Activated CD4-positive, alpha-beta T cell treated with anti-CD3 and anti-CD28 coated beads for 48 hours (primary cell): ENCODE measurements around the gene ISM1.

ENCODE experiments used
- DNase-seq: peaks from one replicate; pipeline ENCODE4 v3.0.0-alpha.2; 2020

The ISM1 gene

DNA sequence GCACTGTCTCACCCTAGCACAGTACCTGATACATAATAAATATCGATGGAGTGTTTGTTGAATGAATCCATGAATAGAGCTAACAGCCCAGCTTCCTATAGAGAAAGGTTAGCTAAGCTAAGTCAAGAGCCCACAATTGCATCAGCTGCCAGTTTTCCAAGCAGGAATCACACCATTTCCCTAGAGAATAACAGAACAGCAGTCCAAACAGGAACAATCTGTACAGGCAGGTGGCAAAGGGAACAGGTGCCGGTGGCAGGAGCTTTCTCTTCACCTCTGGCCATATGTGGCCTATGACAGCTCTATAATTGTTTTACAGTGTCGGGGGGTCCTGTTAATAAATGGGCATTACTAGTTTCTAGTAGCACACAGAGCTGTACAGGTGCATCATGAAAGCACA lies 38.8 kb downstream of the ISM1 start:
- no peak for DNase-seq

DNA sequence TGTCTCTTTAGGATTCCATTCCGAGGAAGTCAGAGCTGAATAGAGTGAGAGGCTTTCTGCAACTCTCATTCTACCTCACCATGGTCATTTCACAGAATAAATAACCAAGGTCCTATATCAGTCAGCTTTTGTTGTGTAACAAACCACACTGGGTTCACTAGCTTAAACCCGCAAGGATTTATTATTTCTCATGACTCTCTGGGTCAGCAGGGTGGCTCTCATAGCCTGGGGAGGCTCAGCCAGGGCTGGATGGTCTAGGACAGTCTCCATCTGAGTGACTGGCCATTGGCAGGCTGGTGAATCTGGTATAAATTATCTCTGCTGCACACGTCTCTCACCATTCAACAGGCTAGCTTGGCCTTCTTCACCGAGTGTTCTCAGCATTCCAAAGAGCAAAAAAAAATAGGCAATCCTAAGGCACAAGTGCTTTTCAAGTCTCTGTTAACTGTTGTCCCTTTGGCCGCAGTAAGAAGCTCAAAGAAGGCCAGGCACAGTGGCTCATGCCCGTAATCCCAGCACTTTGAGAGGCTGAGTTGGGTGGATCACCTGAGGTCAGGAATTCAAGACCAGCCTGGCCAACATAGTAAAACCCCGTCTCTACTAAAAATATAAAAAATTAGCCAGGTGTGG lies 39.7 kb downstream of the ISM1 start:
- no peak for DNase-seq

DNA sequence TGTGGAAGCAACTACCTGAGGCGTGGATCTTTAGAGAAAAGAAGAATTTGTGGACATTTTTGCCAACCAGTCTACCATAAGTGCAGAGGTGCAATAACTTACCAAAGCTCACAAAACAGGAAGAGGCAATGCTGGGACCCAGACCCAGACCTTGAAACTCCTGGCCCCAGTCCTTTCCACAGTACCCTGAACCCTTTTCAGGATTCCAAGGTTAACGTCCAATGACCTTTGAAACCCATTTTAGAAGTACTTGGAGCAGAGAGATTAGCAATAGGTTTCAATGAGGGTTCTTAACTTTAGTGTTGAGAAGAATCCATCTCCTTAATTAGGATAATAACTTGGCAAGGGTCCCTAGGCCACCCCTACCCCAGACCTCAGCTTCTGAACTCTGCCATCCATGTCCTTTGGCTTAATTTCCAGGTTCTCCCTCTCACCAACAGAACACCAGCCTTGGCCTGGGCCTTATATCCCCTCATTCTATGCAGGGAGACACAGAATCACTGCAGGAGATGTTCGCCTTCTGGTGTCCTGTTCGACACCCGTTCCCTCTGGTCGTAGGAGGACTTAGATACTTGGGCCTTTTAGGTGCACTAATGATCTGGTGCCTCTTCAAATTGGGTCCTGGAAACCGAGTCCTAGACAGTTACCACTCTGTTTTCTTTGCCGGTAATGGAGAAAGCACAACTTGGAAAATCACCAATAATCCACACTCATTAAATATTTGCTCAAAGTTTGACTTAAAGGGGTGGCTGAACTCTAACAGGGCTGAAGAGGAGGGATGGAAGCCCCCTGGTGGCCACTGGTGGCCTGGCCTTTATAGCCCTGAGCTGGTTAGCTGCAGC lies 40.6 kb downstream of the ISM1 start:
- peak; percentile 80 for DNase-seq

DNA sequence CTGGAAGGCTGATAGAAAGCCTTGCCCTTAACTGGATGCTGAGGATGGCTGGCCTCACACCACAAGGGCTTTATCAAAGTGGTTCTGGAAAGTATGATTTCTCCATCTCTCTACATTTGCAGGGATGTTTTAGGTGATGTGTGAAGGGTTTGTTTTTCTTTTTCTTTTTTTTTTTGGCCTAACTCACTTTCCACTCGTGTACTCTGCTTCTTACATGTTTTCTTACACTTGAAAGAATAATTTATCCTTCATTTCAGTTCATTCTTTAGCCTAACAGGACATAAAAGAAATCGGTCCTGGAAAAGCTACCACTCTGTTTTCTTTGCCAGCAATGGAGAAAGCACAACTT lies 41.2 kb downstream of the ISM1 start:
- no peak for DNase-seq

DNA sequence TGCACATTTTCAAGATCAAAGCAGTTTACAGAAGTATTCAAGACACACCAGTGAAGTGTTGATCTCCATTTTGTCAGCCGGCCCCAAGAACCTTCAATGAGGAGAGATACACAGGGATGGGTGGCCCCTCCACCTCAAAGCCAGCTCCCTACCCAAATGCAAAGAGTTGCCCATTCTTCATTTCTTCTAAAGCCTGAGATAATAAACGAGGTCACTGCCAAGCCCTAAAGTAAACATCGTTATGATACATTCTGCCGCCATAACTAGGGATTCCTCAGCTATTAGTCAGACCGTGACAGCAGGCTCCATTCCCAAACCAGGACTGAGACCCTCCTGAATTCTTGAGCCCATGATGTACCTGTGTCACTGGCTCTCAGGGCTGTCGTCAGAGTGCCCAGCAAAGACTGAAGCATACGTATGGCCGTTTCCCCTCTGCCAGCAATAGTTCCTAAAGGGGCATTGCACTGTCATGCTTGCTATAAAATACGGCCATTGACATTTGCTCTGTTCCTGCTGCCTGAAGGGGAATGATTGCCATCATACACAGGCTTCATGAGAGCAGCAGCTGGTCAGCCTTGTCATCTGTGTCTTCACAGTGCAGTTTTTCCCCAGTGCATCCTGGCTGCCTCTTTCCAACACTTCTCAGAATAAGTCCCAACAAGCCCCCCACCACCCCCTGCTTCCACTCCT lies 41.7 kb downstream of the ISM1 start:
- no peak for DNase-seq

DNA sequence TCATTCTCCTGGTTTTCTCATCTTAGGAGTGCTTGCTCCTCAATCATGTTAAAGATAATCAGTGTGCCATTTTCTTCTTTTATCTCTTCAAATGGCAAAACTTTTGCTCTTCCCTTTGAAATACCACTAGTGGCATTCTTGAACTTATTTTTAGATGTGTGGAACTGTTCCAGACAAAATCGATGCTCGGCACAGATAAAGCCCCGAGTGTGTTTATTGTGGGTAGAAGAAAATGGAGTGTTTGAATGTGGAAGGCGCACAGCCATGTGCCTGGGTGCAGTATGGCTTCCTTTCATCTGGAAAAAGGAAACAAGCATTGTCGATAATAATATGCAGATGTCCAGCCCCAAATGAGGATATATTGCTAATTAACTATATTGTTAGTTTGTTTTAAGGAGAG lies 42.4 kb downstream of the ISM1 start:
- DNase-seq, result no peak

DNA sequence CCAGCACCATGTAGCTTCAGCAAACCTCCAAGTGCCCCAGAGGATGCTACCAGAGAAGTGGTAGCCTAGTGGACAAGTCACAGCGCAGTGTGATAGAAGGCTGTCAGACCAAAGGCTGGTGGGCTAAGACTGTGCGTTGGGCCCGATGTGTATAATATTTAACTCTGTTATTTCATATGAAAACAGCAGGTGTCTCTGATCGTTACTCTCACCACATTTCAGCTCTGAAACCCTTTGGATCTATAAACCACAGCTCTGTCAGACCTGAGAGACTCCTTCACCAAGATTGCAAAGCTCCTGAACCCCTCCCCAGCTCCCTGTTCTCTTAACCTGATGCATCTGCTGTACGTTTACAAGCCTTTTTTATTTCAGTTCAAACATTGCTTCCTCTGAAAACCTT lies 43.8 kb downstream of the ISM1 start:
- DNase-seq, result no peak

DNA sequence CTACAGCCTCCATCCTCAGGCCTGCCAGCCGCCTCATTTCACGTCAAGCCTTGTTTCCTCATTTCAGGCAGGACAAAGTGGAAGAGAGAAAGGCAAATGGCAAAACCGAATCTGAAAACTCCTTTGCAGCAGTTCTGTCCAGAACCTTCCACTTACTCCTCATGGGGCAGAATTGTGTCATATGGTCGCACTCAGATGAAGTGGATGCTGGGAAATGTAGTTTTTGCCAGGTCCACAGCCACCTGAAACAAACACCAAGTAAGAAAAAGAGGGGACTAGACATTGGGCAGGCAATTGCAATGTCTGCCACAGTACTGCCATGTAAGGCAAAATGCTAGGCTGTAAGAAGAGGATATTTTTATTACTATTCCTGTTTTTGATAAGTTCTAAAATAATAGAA lies 44.9 kb downstream of the ISM1 start:
- no peak for DNase-seq

DNA sequence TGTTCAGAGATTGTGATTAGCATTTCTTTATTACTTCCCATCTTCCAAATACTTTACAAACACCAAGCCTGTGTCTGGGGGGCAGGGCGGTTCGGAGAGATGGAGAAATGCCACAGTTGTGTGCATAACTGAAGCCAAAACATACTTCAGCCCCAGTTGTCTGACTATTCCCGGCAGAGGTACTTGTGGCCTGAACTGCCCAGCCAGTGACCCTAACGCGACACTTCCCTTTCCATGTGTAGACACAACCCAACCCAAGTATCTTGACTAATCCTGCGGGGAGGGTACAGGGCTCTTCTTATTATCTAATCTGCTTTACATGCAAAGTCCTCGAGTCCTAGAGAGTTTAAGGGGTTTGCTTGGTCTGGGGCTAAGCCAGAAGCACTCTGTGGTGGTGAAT lies 46.2 kb downstream of the ISM1 start:
- DNase-seq, result no peak

DNA sequence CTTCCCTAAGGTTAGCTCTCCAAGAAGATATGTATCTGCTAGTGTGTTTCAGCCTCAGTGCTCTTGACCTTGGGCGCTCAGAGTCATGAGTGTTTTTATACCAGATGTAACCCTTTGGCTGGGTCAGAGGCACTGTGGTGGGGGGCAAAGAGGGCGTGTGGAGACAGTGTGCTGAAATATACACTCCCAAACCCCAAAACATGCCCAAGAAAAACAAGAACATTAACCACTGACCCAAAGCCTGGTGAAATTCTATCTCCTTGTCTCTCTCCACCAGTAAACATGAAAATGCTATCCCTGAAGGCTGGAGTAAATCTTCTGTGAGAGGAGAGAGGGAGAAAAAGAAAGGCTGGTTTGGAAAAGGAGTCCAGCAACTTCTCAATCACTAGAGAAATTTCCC lies 47.9 kb downstream of the ISM1 start:
- no peak for DNase-seq

DNA sequence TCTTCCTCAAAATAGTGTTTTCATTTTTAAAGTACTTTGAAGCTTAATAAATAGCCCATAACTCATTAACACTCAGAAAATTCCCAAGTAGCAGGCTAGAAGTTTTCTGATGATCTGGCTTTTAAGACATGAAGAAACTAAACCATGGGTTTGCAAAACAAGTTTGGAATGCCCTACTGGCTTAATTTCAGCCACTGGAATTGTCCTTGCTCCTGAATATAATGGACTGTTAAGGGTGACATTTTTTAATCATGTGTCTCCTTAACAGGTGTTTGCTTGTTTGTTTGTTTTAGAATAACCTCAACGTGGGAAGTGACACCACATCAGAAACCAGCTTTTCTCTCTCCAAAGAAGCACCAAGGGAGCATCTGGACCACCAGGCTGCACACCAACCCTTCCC lies 49.1 kb downstream of the ISM1 start:
- no peak for DNase-seq

DNA sequence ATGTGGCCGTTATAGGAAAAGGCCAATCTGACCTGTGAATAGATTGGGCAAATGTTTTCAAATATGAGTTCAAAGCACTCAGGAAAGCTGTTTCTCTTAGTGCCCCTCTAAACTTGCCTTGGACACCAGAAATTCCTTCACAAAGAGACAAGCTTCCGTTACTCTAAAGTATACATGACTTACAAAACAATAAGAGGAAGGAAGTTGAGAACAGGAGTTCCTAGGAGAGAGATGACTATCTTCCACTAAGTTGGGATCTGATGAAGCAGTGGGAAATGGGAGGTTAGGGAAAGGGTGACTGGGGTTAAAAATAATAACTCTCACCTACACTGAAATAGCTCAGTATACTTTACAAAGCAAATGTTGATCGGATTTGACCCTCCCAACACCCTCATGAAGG lies 50.0 kb downstream of the ISM1 start:
- no peak for DNase-seq

DNA sequence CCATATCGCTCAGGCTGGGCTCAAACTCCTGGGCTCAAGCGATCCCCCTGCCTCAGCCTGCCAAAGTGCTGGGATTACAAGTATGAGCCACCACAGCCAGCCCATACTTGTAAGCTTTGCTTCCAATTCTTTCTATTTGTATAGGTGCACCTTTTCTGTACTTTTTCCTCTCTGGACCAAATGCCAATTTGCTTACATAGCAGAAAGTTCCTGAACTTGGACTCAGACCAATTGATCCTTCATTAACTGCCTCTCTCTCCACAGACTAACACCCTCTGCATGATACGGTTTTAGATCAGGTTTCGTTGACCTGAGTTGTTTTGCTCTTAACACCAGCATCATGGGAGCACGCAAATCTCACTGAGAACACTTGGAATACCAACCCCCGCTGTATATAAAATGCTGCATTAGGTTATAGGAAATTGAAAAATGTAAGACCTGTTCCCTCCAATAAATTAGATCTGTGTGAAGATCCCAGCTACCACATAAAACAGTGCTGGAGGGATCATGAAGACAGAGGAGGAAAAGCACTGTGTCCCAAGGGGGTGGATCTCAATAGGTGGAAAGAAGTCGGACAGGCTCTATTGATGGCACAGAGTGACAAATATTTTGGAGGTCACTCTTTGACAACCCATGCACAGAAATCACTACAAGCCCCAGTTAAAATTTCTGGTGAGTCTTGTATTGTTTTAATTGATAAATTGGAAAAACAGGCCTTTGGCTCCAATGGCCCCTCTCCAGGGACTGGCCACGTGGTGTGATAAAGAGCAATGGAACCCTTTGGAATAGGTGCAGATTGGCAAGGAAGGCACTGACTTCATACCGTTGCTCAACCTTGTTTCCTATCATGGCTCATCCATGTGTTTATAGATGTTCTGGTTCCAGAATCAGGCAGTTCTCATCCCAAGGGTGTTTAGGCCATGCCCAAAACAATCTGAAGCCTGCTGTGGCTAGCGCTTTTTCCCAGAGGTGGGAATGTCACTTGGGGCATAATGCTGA lies 51.2 kb downstream of the ISM1 start:
- DNase-seq, result no peak

DNA sequence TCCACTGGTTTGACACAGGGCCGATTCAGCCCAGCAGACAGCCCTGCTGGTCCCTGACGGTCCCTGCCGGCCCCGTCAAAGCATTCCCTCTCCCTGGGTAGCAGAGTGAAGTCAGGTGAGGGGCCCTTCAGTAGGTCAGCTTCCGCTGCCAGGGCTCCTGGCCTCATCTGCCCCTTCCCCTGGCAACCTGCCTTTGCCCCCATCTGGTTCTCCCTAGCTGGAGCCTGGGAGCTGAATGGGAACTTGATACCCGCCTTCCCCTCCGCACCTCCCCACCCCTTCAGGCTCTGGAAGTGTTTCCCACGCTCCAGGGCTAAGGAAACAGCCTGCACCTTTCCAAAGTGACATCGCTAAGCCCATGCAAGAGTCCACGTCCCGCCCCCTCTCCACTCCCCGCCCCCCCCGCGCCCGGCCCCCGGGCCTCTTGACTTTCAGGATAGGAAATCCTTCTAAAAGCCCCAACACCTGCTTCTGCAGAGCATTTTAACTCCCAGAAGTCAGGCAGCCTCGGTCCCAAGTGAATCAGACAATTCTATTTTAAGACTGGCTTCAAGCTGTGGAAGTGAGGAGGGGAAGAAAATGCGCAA lies 53.3 kb downstream of the ISM1 start:
- no peak for DNase-seq

DNA sequence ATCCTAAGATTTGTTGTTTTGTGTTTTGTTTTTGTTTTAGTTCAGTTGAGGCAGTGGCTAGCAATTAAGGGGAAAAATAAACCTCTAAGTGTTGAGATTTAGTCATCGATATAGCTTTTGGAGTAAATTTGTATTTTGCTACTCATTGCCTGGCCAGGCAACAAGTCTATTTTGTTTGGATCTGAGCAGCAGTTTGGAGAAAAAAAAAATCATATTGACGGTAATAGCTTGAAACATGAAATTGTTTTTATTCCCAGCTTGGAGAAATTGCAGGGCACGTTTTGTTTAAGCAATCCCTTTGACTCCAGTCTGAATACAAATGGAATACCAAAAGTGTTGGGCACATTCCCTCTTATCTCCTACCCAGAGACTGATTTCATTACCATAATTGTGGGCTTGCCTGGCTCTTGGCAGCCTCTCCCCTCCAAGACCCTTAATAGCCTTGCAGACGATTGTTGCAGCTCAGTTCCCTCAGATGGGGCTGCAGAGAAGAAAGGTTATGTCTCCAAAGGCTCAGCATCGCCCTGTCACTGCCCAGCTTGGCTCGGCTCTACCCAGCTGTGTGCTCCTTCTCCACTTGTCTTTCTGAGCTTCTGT lies 56.0 kb downstream of the ISM1 start:
- no peak for DNase-seq

DNA sequence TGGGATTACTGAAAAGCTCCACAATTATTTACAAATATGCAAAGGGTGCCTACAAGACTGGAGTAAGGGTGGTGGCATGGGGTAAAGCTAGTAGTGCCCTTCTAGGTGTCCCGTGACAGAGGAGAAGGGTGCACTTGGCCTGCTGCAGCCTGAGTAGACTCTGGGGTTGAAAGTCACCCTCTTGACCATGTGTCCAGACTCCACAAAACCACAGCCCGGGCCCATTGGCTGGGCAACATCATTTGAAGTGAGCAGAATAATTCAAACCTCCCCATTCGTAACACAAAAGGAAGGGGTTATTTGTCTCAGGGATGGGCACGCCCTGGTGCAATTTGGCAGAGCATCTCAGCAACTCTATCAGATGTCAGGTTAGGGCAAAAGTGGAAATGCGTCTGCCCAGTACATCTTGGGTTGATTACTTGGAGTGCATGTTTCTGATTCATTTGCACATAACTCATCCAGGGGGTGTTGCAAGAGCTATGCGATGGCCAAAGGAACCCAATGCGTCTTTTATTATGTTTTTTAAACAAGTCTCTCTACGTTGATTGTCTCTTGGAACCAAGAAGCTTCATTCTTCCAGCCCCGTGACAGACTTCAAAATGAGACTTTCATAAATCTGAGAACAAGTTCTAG lies 56.7 kb downstream of the ISM1 start:
- no peak for DNase-seq

DNA sequence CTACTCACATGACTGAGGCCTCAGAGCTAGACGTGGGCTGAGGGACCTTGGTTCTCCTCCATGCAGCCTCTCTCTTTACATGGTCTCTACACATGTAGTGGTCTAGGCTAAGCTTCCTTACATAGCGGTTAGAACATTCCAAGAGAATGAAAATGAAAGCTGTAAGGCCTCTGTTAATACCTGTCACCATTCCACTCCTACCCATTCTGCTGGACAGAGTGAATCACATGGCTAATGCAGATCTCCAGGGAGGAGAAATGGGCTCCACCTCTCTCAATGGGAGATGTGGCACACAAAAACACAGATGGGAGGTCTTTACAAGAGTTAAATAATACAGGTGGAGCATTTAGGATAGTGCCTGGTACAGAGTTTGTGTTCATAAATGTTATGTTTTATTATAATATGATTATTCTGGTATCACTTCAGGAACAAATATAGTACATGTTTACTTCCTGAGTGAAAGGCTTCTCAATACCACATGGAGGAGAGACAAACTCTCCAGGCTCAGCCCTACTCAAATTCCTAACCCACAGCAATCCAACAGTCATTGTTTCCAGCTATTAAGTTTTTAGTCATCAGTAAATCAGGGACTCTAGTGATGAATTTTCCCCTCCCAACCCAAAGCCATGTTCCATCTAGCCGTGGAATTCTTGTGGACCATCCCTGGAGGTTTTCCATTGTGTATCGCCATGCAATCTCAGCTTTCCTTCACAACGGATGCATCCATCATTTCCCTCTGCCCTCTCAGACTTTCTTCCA lies 57.9 kb downstream of the ISM1 start:
- no peak for DNase-seq

DNA sequence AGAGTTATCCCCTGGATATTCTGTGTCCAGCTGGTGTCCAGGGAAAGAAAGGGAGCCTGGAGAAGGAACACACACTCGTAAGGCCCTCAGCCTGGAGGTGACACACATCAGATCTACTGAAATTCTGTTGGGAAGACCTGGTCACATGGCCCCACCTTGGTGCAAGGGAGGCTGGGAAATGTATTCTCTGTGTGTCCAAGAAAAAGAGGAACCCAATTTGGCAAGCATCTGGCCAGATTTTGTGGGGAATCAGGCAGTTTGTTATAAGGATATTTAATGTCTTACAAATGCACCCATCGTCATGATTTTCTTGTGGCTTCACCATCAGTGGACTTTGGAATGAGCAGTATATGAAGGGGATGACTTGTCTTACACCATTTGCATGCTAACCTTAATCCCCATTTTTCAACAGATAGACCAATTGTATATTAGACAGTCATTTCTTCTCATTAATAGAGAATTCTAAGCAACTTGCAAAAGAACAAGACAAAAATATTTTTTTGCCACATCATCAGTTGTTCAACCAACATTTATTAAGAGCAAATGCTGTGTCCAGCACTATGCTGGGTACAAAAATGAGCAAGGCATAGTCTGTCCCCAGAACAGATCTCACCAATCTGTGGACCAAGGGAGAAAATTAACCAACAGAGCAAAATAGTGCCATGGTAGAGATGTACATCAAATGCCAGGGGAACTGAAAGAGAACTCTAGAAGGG lies 59.7 kb downstream of the ISM1 start:
- DNase-seq, result no peak

DNA sequence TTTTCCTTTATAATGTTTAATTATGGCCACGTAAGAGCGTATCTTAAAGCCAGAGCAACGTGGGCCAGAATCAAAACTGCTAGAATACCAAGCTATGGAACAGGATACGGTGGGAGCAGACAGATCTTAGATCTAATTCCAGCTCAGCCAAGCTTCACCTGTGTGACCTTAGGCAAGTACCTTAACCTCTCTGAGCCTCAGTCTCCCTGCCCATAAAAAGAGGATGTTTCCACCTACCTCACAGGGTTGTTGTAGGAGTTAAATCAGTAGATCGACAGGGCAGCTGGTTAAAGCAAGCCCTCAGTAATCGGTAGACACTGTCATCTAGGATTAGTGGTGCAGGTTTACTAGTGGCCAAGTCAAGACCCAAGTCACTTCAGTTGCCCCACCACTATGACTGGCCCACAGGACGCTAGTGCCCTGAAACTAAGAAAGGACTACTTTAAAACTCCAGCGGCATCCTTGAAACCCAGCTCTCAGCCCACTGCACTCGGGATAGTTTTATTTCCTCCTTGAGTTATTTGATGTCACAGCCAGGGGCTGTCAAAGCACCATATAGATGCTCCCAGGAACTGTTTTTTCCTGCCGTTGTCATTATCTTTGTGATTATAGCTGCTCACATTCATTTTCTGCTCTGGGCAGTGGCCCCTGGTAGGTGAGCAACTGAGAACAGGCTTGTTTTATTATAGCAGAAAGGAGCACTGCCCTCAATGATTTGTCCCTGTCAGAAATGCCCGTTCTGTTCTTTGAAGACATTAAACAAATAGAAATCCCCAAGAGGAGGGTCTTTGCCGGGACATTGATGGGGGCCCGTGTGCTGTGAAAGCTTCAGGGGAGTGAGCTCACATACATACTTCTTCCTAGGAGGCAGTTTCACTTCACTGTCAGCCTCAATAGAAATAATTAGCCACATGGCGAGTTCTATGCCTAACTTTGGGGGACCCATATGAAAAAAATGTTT lies 63.1 kb downstream of the ISM1 start:
- no peak for DNase-seq
